GM21619 (cell line): Measurements from ENCODE around the gene RPP14.

Source experiments
- ATAC-seq: cut with Tn5 transposase; IDR thresholded peaks from one replicate; pipeline ENCODE4 v1.9.1; 2021; ENCODE audit not compliant: unreplicated experiment

Gene RPP14

DNA sequence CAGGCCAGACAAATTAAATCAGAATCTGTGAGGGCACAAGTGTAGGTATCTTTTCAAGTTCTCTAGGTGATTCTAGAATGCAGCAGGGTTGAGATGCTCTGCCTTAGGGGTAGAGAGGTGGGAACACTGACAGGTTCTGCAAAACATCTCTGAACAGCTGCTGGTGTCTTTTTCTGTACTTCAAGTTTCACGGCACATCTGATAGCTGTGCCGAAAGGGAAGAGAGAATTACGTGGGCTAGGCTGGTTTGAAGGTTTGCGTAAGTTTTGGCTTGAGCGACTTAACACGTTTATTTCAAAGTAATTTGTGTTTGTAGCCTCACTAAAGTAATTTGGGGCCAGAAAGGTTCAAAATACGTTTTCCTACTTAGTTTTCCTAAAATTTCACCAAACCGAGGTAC lies 49.1 kb downstream of the RPP14 start:
- ATAC-seq = no peak

- ATAC-seq = no peak
Measured at GRCh38 chr3:58356054-58356453, 50.0 kb downstream of the RPP14 start.

GRCh38 chr3:58357402-58357801 lies 51.4 kb downstream of the RPP14 start:
- no peak for ATAC-seq

- ATAC-seq = no peak
Measured at GRCh38 chr3:58358092-58358491, 52.0 kb downstream of the RPP14 start.

DNA sequence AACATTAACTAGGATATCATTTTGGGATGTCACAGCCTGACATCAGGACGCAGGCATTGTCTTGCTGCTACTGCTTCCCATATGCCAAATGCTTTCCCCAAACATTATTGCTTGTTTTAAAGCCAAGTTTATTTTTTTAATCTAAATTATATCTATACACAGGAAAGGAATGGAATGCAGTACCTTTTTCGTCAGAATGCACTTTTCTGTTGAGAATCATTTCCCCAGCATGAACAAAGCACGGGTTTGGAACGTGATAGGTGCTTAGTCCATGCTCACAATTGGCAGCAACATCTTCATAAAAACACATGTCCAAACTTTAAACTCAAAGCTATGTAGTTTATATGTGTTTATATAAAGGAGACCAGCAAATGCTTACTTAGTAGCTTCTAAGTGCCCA lies 52.8 kb downstream of the RPP14 start:
- ATAC-seq = no peak

DNA sequence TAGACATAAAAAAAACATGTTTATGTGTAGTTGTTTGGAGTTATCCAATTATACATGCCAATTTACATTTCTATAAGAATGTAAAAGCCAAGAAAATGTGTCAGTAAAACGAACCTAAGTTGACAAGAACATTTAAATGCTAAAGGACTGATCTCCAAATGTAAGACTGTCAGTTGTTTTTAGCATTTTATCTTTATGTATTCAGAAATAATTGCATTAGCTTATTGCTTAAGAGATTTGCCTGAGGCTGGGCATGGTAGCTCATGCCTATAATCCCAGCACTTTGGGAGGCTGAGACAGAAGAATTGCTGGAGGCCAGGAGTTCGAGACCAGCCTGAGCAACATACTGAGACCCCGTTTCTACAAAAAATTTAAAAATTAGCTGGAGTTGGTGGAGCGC lies 53.6 kb downstream of the RPP14 start:
- ATAC-seq = no peak

- ATAC-seq = no peak
Measured at GRCh38 chr3:58361866-58362265, 55.8 kb downstream of the RPP14 start.

DNA sequence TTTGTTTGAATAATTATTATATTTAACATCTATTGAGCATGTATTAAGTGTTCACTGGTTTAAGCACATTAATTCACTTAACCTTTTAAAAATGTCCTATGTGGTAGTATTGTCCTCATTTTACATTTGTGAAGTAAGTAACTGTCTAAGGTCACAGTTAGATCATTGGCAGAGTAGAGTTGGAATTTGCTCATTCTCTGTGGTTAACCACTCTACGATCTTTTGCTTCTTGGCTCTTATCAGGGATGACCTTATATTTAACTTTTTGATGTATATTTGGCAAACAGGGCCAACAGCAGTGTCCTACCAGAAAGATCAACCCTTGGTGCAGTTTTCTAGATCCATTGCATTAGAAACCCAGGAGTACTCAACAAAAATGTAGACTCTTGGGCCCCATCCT lies 60.7 kb downstream of the RPP14 start:
- ATAC-seq = no peak

- ATAC-seq = no peak
Measured at GRCh38 chr3:58369038-58369437, 63.0 kb downstream of the RPP14 start.
